ENCODE data around the gene NOC4L. TPM values are rescaled to one million over a fixed set of nuclear protein-coding genes. Genes with fewer than 3 reads are reported as not detected.

NOC4L gene
- total RNA-seq, 3 donors from 2014 or later = 10.1 to 14.3 (median 11.1) TPM

- peaks cover 5 to 92% of the 10 kb centered on the region in 2 donors for H3K27me3 ChIP-seq
- intact Hi-C loops (cut with DNase I; ENCODE audit: low total_unique reads) = no loop called here
- H3K9me3 ChIP-seq = no peaks in the 10 kb centered on the region
- H3K4me3 ChIP-seq = no peak overlapping the region
- TF ChIP-seq CTCF (IDR thresholded peaks at IDR 0.05) = no peak
- no peak for TF ChIP-seq POLR2A (IDR thresholded peaks at IDR 0.05)
- TF ChIP-seq POLR2AphosphoS5 (IDR thresholded peaks at IDR 0.05) = no peak
- H3K4me1 ChIP-seq = no peaks in the 10 kb centered on the region
- H3K27ac ChIP-seq = no peak overlapping the region
- H3K36me3 ChIP-seq = no peaks in the 10 kb centered on the region
- no peak for DNase-seq (ENCODE audit: low spot score in 2 of 2)
Measured at GRCh38 chr12:132174839-132175490, 30.7 kb downstream of the NOC4L start.

- H3K9me3 ChIP-seq = no peaks in the 10 kb centered on the region
- H3K27ac ChIP-seq = no peak overlapping the region
- H3K4me1 ChIP-seq = no peaks in the 10 kb centered on the region
- intact Hi-C loops (cut with DNase I; ENCODE audit: low total_unique reads) = no loop called here
- no peak for DNase-seq (ENCODE audit: low spot score in 2 of 2)
- no peak overlapping the region for H3K4me3 ChIP-seq
- H3K36me3 ChIP-seq = no peaks in the 10 kb centered on the region
- TF ChIP-seq CTCF (IDR thresholded peaks at IDR 0.05) (no peak), POLR2A (IDR thresholded peaks at IDR 0.05) (no peak), POLR2AphosphoS5 (IDR thresholded peaks at IDR 0.05) (no peak)
- peaks cover 5 to 93% of the 10 kb centered on the region in 2 donors for H3K27me3 ChIP-seq
Measured at GRCh38 chr12:132175496-132176384, 31.5 kb downstream of the NOC4L start.

GRCh38 chr12:132176385-132176919, 32.2 kb downstream of the NOC4L start:
- intact Hi-C loops (cut with DNase I; ENCODE audit: low total_unique reads) = no loop called here
- no peaks in the 10 kb centered on the region for H3K9me3 ChIP-seq
- H3K4me3 ChIP-seq = no peak overlapping the region
- no peak overlapping the region for H3K27ac ChIP-seq
- no peaks in the 10 kb centered on the region for H3K4me1 ChIP-seq
- no peaks in the 10 kb centered on the region for H3K36me3 ChIP-seq
- DNase-seq (ENCODE audit: low spot score in 2 of 2) = no peak
- TF ChIP-seq POLR2A (IDR thresholded peaks at IDR 0.05) (no peak), POLR2AphosphoS5 (IDR thresholded peaks at IDR 0.05) (no peak), CTCF (IDR thresholded peaks at IDR 0.05) (no peak)
- H3K27me3 ChIP-seq = peaks cover 5 to 89% of the 10 kb centered on the region in 2 donors

- no peaks in the 10 kb centered on the region for H3K4me1 ChIP-seq
- H3K4me3 ChIP-seq = no peak overlapping the region
- H3K36me3 ChIP-seq = no peaks in the 10 kb centered on the region
- TF ChIP-seq CTCF (IDR thresholded peaks at IDR 0.05) (no peak), POLR2A (IDR thresholded peaks at IDR 0.05) (no peak), POLR2AphosphoS5 (IDR thresholded peaks at IDR 0.05) (no peak)
- no peaks in the 10 kb centered on the region for H3K9me3 ChIP-seq
- intact Hi-C loops (cut with DNase I; ENCODE audit: low total_unique reads) = no loop called here
- peaks cover 5 to 83% of the 10 kb centered on the region in 2 donors for H3K27me3 ChIP-seq
- no peak overlapping the region for H3K27ac ChIP-seq
- DNase-seq (ENCODE audit: low spot score in 2 of 2) = no peak
Measured at GRCh38 chr12:132176920-132177551, 32.8 kb downstream of the NOC4L start.

Data from breast epithelium (tissue), 4 donors.